ENCODE data around the gene TFPT. TPM values are rescaled to one million over a fixed set of nuclear protein-coding genes. Genes with fewer than 3 reads are reported as not detected.

Gene TFPT
- total and polyA plus RNA-seq, 2 of the 13 experiments (the other 11 are each of a cell fraction or from before 2014, with no cell fraction given): 8.4 to 10.7 TPM

GRCh38 chr19:54115109-54116063, at the start of gene TFPT, which contains the start of gene PRPF31 (continued):
- no peak for TF ChIP-seq ZNF142 (CRISPR knock-in tag; IDR thresholded peaks at IDR 0.05)
- TF ChIP-seq TGIF2 (CRISPR knock-in tag; IDR thresholded peaks at IDR 0.05): peak; percentile 95
- peak; percentile 55 for TF ChIP-seq TBL1XR1 (IDR thresholded peaks at IDR 0.05; ENCODE audit: borderline replicate concordance, low read length, partially characterized antibody)
- TF ChIP-seq DPF2 (CRISPR knock-in tag; IDR thresholded peaks at IDR 0.05; ENCODE audit: borderline replicate concordance, low read depth): no peak
- TF ChIP-seq ZNF646 (CRISPR knock-in tag; IDR thresholded peaks at IDR 0.05): no peak
- TF ChIP-seq, protein P1, sequence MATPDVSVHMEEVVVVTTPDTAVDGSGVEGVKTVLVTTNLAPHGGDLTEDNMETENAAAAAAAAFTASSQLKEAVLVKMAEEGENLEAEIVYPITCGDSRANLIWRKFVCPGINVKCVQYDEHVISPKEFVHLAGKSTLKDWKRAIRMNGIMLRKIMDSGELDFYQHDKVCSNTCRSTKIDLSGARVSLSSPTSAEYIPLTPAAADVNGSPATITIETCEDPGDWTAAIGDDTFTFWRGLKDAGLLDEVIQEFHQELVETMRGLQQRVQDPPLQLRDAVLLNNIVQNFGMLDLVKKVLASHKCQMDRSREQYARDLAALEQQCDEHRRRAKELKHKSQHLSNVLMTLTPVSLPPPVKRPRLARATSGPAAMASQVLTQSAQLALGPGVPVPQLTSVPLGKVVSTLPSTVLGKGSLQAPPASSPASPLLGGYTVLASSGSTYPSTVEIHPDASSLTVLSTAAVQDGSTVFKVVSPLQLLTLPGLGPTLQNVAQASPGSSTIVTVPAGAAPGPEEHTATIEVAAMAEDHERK (CRISPR knock-in tag; IDR thresholded peaks at IDR 0.05; ENCODE audit: low read depth): peak; percentile 94
- TF ChIP-seq SETDB1 (CRISPR knock-in tag; IDR thresholded peaks at IDR 0.05; ENCODE audit: borderline replicate concordance): no peak
- TF ChIP-seq ARID3A (IDR thresholded peaks at IDR 0.05; ENCODE audit: low read depth, low read length): peak; percentile 84
- TF ChIP-seq MIER2 (CRISPR knock-in tag; IDR thresholded peaks at IDR 0.05): peak; percentile 65; the same call in 1 of the 2 replicates
- peak; percentile 61; the same call in 1 of the 2 replicates for TF ChIP-seq ATF7-NPFF (CRISPR knock-in tag; IDR thresholded peaks at IDR 0.05; ENCODE audit: low read depth)
